ENCODE measurements around the gene PSMD2. TPM values are rescaled to one million over a fixed set of nuclear protein-coding genes. Genes with fewer than 3 reads are reported as not detected.

Gene PSMD2
- total RNA-seq, 2 experiments from 2014 or later: 309 to 314 TPM

- CTCF ChIA-PET: interaction anchor here (1.1 kb wide), 1 partner anchor 11 kb away, joined by 3 read pairs; no protein-coding TSS in a partner anchor
- POLR2A ChIA-PET: no interaction called here
Measured at GRCh38 chr3:184347321-184348056, 48.4 kb downstream of the PSMD2 start.

GRCh38 chr3:184348057-184348382, 49.0 kb downstream of the PSMD2 start:
- POLR2A ChIA-PET: no interaction called here
- CTCF ChIA-PET: no interaction called here

GRCh38 chr3:184349563-184350470, 50.8 kb downstream of the PSMD2 start:
- CTCF ChIA-PET: no interaction called here
- POLR2A ChIA-PET: no interaction called here

- ChIA-PET CTCF (no interaction called here), POLR2A (no interaction called here)
Measured at GRCh38 chr3:184350618-184351017, 51.6 kb downstream of the PSMD2 start.

GRCh38 chr3:184351511-184352148, 52.6 kb downstream of the PSMD2 start:
- ChIA-PET POLR2A (interaction anchor here (0.6 kb wide), 1 partner anchor 167 kb away, joined by 4 read pairs; no protein-coding TSS in a partner anchor), CTCF (interaction anchor here (0.6 kb wide), 1 partner anchor 11 kb away, joined by 3 read pairs; no protein-coding TSS in a partner anchor)

GRCh38 chr3:184352149-184352785, 53.2 kb downstream of the PSMD2 start:
- CTCF ChIA-PET: no interaction called here
- POLR2A ChIA-PET: no interaction called here

GRCh38 chr3:184352897-184353545, 54.0 kb downstream of the PSMD2 start:
- CTCF ChIA-PET: interaction anchor here (0.9 to 1.8 kb wide), 7 partner anchors 9 to 50 kb away, joined by 3 to 5 read pairs (median 4); partner anchors contain the start of genes CLCN2 and POLR2H
- POLR2A ChIA-PET: interaction anchor here (1.7 kb wide), 1 partner anchor 18 kb away, joined by 3 read pairs; no protein-coding TSS in a partner anchor

GRCh38 chr3:184353546-184353941, 54.5 kb downstream of the PSMD2 start:
- POLR2A ChIA-PET: interaction anchor here (1.7 kb wide), 1 partner anchor 18 kb away, joined by 3 read pairs; no protein-coding TSS in a partner anchor
- CTCF ChIA-PET: interaction anchor here (0.6 to 1.8 kb wide), 13 partner anchors 8 to 197 kb away, joined by 3 to 5 read pairs (median 3); partner anchors contain the start of genes CLCN2 and POLR2H

- POLR2A ChIA-PET: interaction anchor here (1.7 kb wide), 1 partner anchor 19 kb away, joined by 3 read pairs; no protein-coding TSS in a partner anchor
Measured at GRCh38 chr3:184354121-184354728, 55.2 kb downstream of the PSMD2 start.

GRCh38 chr3:184354754-184355153, 55.7 kb downstream of the PSMD2 start:
- CTCF ChIA-PET: interaction anchor here (1.1 to 1.8 kb wide), 2 partner anchors 17 to 159 kb away, joined by 3 to 5 read pairs; no protein-coding TSS in a partner anchor
- POLR2A ChIA-PET: no interaction called here

More at GRCh38 chr3:184354121-184354728, 55.2 kb downstream of the PSMD2 start:
- CTCF ChIA-PET: interaction anchor here (0.6 to 1.8 kb wide), 13 partner anchors 8 to 196 kb away, joined by 3 to 5 read pairs (median 3); partner anchors contain the start of genes CLCN2 and POLR2H

GRCh38 chr3:184355261-184356040, 56.4 kb downstream of the PSMD2 start:
- POLR2A ChIA-PET: no interaction called here
- CTCF ChIA-PET: interaction anchor here (0.9 to 1.8 kb wide), 4 partner anchors 10 to 158 kb away, joined by 3 to 5 read pairs (median 4); no protein-coding TSS in a partner anchor

- ChIA-PET POLR2A (no interaction called here), CTCF (no interaction called here)
Measured at GRCh38 chr3:184357248-184358123, 58.4 kb downstream of the PSMD2 start.

GRCh38 chr3:184358124-184358767, 59.2 kb downstream of the PSMD2 start:
- ChIA-PET POLR2A (no interaction called here), CTCF (interaction anchor here (1.2 kb wide), 1 partner anchor 11 kb away, joined by 3 read pairs; no protein-coding TSS in a partner anchor)
